Activated T-cell treated with anti-CD3 and anti-CD28 coated beads, Interleukin-2, amount 50 U/mL, for 48 hours (primary cell): ENCODE results near the gene NUCB1.
"Not testable (repeated sequence)": the region's sequence is repeated elsewhere in the genome, so short reads cannot be mapped to it uniquely, and the experiment has no call there.

Experiments
- DNase-seq, 2 experiments: peaks; one replicate each; pipeline ENCODE4 v3.0.0-alpha.2; 2020

The NUCB1 gene

GRCh38 chr19:48906324-48906723 lies 6.2 kb downstream of the NUCB1 start:
- DNase-seq, result no peak

- no peak for DNase-seq
These were observed 7.6 kb downstream of the NUCB1 start for GRCh38 chr19:48907671-48908070.

- not testable (repeated sequence) for DNase-seq
These were observed 9.4 kb downstream of the NUCB1 start for GRCh38 chr19:48909424-48910077.

- no peak for DNase-seq
These were observed 10.7 kb downstream of the NUCB1 start for GRCh38 chr19:48910803-48911202.

- DNase-seq, result no peak
These were observed 13.2 kb downstream of the NUCB1 start for GRCh38 chr19:48913114-48913889.

- DNase-seq, result no peak
These were observed 14.1 kb downstream of the NUCB1 start for GRCh38 chr19:48914181-48914580.

GRCh38 chr19:48915757-48916156 lies 15.6 kb downstream of the NUCB1 start:
- DNase-seq, result no peak

GRCh38 chr19:48918071-48918470 lies 18.0 kb downstream of the NUCB1 start:
- no peak for DNase-seq

GRCh38 chr19:48918801-48919247 lies 18.7 kb downstream of the NUCB1 start:
- DNase-seq, result no peak

- not testable (repeated sequence) for DNase-seq
These were observed 19.2 kb downstream of the NUCB1 start for GRCh38 chr19:48919271-48919670.

GRCh38 chr19:48920949-48921348 lies 20.8 kb downstream of the NUCB1 start:
- no peak for DNase-seq

GRCh38 chr19:48921721-48922500 lies 21.8 kb downstream of the NUCB1 start:
- DNase-seq, result no peak

- DNase-seq, result no peak
These were observed 22.7 kb downstream of the NUCB1 start for GRCh38 chr19:48922548-48923490.

GRCh38 chr19:48925240-48925843 lies 25.2 kb downstream of the NUCB1 start:
- DNase-seq, result no peak

GRCh38 chr19:48925890-48926289 lies 25.8 kb downstream of the NUCB1 start:
- DNase-seq, result not testable (repeated sequence)

GRCh38 chr19:48926909-48927308 lies 26.8 kb downstream of the NUCB1 start:
- DNase-seq, result peak; percentile 36 to 44

- not testable (repeated sequence) for DNase-seq
These were observed 27.6 kb downstream of the NUCB1 start for GRCh38 chr19:48927692-48928091.

GRCh38 chr19:48928164-48929025 lies 28.3 kb downstream of the NUCB1 start:
- DNase-seq, result no peak

- DNase-seq, result peak; percentile 85 to 87
These were observed 33.3 kb downstream of the NUCB1 start, which contains the start of gene DHDH for GRCh38 chr19:48933382-48933932. TSS of gene DHDH (plus strand) at chr19:48933699. CDS start at chr19:48933722, 23 bp downstream.

GRCh38 chr19:48934837-48935236 lies 34.7 kb downstream of the NUCB1 start:
- DNase-seq, result no peak
